GM19438 (cell line): ENCODE data around the gene FUT8.

ENCODE experiments used
- ATAC-seq: cut with Tn5 transposase; IDR thresholded peaks from one replicate; pipeline ENCODE4 v1.9.1; 2021; ENCODE audit warnings: low read depth; ENCODE audit not compliant: unreplicated experiment

The FUT8 gene

DNA sequence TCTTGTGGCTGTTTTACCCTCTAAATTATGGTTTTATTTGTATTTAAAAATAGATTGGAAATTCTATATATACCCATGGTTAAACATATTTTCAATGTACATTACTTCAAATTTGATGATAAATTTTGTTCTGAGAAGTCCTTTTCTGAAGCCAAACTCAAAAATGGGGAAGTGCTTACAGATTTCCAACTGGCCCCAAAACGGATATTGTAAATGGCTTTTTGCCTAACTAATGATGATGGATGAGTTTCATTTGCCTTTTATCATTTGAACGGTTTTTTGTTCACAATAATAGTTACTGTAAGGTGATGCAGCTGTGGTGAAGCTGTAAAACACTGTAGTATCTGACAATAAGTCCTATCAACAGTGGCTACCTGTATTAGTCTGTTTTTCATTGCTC lies 136.9 kb downstream of the FUT8 start:
- ATAC-seq = no peak

DNA sequence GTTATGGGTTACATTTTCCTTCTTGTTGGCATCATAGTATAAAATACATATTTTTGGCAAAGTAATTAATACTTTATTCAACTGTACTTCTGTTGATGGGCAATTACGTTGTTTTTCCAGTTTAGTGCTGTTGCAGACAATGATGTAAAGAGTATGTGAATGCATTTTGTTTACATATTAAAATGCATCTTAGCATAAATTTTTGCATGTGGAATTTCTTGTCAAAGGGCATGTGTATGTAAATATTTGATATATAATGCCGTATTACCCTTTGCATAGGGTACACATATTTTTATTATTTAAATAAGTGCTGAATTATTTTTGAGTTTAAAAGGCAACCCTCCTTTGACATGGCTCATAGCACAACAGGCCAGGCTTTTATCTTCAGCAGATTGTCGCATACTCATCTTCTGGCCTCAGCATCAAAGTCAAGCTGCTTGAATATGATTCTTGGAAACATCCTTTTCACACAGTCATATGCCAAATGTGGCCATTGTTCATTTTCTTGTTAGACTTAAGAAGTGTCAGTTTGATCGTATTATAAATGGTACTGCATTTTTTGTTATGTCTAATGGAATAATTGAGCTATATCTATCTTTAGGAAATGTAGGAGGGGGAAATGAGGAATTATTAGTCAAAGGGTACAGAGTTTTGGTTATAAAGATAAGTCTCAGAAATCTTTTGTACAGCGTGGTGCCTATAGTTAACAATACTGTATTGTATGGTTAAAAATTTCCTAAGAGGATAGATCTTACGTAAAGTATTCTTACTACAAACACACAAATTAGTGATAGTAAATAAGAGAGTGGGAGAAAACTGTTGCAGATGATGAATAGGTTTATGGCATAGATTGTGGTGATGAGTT lies 138.5 kb downstream of the FUT8 start:
- ATAC-seq = no peak

DNA sequence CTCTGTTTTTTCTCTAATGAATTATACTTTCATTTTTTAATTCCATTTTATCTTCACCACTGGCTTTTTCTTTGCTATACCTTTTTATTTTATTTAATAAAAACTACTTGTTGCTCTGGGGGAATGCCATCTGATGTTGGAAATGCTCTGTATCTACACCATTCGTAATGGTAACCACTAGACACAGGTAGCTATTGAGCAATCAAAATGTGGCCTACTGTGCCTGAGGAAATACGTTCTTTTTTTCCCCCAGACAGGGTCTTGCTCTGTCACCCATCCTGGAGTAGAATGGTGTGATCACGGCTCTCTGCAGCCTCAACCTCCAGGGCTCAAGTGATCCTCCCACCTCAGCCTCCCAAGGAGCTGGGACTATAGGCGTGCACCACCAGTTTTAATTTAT lies 140.2 kb downstream of the FUT8 start:
- ATAC-seq = no peak

DNA sequence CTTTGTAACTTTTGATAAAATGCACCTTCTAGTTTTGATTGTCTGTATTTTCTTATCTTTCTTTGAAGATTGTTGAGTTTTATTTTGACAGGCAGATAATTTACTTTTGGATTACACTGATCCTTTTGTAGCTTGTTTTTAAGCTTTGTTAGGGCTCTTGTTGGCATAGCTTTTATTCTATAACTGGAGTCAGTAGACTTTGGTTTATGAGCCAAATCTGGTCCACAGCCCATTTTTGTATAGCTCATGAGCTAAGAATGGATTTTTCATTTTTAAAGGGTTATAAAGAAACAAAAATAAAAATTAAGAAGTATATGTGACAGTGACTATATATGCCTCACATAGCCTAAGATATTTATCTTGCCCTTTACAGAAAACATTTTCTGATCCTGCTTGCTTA lies 142.3 kb downstream of the FUT8 start:
- ATAC-seq = no peak

DNA sequence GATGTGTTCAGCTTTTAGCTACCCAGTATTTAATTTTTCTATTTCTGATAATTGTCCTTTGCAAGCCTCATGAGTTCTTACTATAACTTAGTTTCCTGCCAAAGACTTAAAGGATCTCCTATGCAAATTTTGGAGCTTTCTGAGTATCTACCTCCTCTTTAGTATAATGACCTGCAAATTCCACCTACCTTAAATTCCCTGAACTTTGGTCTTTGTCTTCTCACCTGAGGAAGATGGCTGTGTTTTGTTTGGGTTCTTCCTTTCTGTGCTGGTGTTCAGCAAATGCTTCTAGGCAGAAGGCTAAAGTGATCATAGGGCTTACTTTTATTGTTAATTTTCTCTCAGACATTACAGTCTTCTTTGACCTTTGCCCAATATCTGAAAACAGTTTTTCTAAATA lies 142.8 kb downstream of the FUT8 start:
- no peak for ATAC-seq

DNA sequence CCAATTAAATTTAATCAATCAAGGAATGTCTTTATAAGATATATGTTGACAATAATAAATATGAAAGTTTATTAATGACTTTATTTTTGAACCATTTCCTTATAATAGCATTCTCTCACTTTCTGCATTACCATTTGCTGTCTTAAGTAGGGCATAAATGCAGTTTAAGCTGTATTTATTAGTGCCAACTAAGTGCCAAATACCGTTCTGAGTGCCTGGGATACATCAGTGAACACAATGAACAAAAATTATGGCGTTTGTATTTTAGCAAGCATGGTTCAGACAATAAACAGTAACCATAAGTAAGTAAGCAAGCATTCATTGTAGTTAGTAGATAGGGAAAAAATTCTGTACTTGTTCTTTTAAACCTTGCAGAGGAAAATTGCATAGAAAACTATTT lies 145.8 kb downstream of the FUT8 start:
- no peak for ATAC-seq

DNA sequence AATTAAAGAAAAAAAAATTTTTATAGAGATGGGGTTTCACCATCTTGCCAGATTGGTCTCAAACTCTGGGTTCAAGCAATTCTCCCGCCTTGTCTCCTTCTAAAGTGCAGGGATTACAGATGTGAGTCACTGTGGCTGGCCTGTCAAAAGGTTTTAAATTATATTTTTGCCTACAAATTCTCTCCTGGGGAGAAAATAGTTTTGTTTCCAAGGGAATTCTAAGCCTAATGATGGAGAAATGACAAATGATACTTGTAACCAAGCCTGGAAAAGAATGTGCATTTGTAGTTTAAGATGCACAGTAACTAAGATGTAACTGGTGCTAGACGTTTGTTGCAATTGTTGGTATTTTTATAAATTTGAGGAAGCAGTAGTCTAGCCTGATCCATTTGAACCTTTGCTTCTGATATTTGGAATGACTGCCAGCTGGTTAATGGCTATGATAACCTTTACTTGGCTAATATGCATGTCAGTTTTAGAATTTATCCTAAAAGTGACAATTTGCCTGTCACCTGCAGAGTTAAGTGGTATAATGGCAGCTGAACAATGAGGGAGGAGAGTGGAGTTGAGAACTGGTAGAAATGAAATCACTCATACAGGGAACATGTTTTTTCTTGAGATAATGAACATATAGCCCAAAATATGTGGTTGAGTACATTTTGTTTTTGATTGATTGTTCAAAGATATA lies 148.0 kb downstream of the FUT8 start:
- ATAC-seq = no peak

DNA sequence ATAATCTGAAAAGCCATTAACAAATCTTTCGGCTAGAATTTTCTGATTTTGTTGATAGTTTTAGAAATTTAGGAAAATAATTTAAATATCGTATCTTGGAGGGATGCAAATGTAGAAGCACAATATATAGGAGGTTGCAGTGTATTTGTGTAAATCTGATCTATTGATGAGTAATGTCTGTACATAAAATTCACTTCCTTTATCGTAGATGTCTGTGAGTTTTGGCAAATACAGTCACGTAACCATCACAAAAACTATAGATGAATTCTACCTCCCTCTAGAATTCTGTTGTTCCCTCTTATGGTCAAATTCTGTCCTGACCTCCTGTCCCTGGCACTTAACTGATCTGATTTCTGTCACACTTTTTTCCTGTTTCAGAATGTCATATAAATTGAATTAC lies 151.8 kb downstream of the FUT8 start:
- ATAC-seq = no peak

DNA sequence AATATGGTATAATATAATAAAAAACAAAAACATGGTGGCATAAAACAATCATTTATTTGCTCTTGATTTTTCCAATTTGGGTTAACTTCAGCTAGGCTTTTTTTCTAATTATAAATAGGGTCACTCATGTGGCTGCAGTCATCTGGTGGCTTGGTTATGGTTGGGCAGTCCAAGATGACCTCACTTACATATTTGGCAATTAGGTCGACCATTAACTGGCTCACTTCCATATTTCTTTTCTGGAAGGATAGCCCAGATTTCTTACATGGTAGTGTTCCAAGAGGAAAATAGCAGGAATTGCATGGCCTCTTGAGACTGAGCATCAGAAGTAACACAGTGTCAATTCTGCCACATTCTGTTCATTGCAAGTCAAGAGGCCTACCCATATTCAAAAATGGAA lies 153.4 kb downstream of the FUT8 start:
- ATAC-seq = no peak

DNA sequence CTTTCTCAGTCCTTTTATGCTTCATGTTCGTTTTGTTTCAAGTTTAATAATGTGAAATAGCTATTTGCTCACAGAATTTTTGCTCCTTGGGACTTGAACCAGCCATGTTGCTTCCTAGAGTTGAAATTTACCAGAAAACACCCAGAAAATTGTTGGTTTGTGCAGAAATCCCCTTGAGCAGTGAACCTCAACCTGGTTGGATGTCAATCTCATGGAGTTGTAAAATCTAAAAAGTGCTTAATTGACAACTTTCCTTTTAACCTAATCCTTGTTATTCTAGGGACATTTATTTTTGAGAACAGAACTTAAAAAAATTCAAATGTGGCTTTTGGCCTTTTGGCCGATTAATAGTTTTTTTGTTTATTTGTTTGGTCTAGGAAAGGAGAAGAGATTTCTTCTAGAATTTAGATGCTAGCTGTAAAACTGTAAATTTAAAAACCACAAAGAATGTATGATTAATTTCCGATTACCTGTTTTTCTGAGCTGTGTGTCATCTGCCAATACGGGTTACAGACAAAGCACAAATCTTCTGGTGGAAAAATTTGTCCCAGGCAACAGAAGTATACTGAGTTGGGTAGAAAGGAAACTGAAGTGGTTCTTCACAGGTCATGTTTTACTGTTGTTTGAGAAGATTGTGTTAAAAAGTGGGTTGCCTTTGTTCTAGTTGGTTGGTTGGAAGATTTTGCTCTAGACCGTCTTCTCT lies 154.4 kb downstream of the FUT8 start:
- ATAC-seq = no peak

DNA sequence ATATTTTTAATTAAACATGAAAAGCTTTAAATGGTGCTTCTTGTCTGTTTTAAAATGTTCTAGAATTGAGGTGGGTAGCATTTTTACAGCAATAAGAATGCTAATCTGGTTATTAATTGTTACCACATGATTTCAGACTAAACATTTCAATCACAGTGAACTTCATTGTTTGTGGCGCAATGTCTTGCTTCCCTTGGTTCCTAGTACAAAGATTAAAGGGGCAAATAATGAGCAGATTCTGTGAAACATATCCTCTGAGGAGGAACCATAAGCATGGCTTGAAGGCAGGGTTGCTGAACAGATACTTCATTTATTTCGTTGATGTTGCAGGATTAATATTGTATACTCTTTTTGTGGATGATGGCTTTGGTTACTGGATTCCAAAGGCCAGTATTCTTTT lies 162.1 kb downstream of the FUT8 start:
- ATAC-seq = no peak

DNA sequence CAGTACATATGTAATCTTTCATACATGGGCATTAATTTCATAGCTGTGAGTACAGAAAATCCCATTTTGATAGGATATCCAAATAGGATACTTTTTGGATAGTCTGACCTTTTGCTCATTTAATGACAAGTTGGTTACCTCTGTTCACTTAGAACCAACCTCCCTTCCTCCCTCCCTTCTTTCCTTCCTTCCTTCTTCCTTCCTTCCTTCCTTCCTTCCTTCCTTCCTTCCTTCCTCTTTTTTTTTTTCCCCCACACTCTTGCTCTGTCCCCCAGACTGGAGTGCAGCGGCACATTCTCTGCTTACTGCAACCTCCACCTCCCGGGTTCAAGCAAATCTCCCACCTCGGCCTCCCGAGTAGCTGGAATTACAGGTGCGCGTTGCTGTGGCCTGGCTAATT lies 162.9 kb downstream of the FUT8 start:
- ATAC-seq = no peak

DNA sequence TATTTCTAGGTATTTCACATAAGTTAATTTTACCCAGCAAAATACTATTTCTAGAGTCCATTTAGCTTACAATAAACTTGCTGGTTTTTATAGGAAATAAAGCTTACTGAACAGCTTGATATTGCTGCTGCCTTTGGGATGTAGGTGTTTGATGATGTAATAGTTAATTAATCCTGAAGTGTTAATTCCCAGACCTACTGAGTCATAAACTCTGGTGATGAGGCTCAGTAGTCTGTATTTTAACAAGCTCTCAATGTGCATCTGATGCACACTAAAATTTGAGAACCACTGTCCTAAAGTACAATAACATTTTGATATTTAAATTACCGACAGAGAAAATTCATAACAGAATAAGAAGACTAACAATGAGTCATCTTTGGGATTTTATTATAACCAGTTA lies 168.4 kb downstream of the FUT8 start:
- ATAC-seq = no peak

DNA sequence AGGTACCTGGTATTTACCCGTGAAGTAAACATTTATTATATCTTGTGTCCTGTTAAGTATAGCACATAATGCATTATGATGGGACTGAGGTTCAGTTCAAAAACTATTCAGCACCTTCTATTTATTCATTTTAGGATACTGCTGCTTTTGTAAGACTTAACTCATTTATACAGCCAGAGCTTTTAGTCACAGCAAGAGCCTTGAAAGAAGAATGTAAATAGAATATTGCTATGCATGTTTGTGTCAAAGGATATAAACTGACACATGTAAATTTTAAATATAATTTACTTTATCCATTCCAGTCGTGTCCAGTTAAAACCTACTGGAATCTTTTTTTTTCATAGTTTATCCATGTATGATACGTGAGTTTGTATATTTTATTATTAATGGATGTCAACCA lies 168.8 kb downstream of the FUT8 start:
- no peak for ATAC-seq

DNA sequence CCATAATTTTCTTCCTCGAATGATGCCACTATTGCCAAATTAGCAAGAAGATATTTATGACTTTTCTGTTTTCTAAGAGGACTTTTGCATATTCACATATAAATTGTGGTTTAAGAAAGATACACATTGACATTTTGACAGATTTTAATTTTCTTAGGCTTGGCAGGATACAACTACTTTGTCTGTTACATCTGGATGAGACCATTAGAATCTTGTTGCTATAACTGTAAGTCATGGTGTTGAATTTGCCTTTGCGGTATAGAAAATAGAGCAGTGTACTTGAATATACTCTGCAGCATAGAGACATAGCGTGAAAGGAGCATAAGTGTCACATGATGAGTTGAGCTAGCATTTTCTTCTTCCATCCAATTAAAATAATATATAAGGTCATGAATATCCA lies 169.3 kb downstream of the FUT8 start:
- ATAC-seq = no peak

DNA sequence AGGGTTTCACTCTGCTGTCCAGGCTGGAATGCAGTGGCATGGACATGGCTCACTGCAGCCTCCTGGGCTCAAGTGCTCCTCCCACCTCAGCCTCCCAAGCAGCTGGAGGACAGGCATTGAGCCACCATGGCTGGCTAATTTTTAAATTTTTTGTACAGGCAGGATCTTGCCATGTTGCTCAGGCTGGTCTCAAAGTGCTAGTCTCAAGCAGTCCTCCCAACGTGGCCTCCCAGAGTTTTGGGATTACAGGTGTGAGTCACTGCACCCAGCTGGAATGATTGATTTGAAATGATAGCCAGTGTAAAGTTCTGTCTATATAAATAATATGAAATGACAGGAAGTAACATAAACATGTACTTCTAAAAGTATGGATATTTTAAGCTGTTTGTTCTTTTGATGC lies 172.7 kb downstream of the FUT8 start:
- ATAC-seq = no peak

DNA sequence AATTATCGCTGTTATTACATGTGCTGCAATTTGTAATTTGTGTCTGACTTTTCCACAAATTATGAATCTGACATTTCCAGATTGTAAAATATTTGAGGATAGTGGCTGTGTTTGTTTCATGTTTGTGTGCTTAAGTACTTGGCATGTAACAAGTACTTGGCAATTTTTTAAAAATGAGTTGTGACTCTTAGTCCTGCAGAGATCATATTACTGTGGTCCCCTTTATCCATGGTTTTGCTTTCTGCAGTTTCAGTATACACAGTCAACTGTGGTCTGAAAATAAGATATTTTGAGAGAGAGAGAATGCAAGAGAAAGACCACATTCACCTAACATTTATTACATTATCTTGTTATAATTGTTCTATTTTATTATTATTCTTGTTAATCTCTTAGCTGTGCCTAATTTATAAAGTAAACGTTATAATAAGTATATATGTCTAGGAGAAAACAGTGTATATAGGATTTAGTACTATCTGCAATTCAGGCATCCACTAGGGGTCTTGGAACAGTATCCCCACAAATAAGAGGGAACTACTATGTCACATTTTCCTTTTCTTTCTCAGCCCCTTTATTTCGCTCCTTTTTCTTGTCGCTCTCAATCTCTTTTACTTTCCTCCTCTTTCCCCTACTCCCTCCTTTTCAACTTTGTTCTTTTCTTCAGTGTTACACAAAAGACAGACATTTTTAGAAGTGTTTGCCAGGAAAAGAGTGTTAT lies 176.1 kb downstream of the FUT8 start:
- ATAC-seq = no peak

DNA sequence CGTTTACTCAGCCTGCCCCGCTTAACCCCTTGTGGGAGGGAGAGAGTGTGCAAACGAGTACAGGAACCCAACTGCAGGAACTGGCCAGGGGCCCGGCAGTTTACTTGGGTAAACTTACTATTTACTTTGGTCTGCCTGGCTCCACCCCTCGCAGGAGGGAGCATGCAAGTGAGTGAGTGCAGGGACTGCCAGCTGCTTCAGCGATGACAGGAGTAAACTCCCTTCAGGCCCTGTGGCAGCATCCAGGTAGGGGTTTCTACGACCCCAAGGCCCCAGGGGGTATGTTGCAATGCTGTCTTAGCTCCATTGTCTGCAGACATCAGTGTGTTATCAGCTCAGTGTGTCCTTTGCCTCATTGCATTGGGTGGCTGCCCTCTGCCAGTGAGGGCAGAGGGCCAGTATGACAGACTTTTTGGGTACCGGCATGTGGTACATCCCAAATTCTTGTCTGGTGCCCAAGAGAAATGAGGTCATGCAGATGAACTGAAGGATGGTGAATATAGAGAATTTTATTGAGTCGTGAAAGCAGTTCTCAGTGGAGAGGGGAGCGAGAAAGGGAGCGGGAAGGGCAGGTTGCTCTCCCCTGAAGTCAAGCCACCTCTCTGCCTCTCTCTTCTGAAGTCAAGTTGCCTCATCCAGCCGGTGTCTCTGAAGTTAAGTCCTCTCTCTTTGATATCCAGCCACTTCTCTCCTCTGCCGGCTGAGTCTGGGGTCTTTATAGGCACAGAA lies 181.8 kb downstream of the FUT8 start:
- ATAC-seq = no peak

DNA sequence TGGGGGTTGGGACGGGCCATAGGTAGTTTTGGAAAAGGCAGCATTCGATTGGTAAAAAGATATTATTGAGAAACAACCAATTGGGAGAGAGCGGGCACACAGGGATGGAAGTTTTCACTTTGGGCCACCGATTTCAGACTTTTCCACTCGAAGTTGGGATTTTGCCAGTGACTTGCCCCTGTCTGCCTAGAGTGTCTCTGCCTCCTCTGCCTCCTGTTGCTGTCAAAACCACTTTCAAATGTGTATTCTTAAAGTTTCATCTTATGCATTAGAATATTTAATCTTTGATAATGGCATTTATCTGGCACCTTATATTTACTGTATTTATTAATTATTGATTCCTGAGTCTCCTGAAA lies 182.3 kb downstream of the FUT8 start:
- ATAC-seq = no peak

DNA sequence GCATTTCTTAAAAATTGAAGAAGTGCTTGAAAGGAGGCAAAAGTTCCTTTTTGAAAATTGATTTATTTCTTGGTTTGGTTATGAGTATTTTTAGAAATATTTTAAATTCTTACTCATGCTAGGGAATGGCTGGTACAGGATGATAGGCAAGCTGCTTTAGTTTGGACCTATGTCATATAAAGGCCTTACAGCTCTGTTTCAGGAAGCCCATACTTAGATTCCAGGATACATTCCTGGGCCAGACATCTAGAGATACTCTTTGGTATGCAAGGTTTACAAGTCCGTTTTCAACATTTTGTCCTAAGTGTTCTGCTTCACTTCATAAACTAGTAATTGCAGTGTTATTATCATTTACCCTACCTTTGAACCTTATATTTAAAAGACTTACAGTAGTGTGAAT lies 186.8 kb downstream of the FUT8 start:
- no peak for ATAC-seq
